HepG2 (cell line): ENCODE data around the gene TLCD3B. TPM values are rescaled to one million over a fixed set of nuclear protein-coding genes. Genes with fewer than 3 reads are reported as not detected.
A peak's percentile ranks its signal among the peaks of the same experiment; 100 is the strongest.

Experiments
- GTF3A ChIP-seq: sonication (generic); formaldehyde crosslinking; conservative IDR thresholded peaks from 2 replicates; pipeline ENCODE4 v1.4.0; 2020; ENCODE audit warnings: mild to moderate bottlenecking, missing genetic modification reagents
- HIC2 ChIP-seq: sonication (generic); formaldehyde crosslinking; IDR thresholded peaks from 2 replicates; pipeline ENCODE4 v1.9.0; 2022; ENCODE audit warnings: low read depth, missing genetic modification reagents
- HNF1B ChIP-seq: sonication (generic); formaldehyde crosslinking; IDR thresholded peaks from 2 replicates; pipeline ENCODE4 v1.5.1; 2020; ENCODE audit warnings: mild to moderate bottlenecking, moderate library complexity, missing genetic modification reagents
- IRF1 ChIP-seq: sonication (generic); formaldehyde crosslinking; IDR thresholded peaks from 2 replicates; pipeline ENCODE4 v1.4.0; 2020; ENCODE audit warnings: low read depth, mild to moderate bottlenecking, missing genetic modification reagents
- KDM5A ChIP-seq: fragments of 200-600 bp; sonication (generic); IDR thresholded peaks from 2 replicates; pipeline ENCODE4 v1.7.0; 2018; ENCODE audit warnings: antibody characterized with exemption, mild to moderate bottlenecking, low read length, borderline replicate concordance
- PHF21A ChIP-seq: sonication (generic); formaldehyde crosslinking; IDR thresholded peaks from 2 replicates; pipeline ENCODE4 v1.5.0; 2020; ENCODE audit warnings: mild to moderate bottlenecking, missing genetic modification reagents
- SAFB2 ChIP-seq: sonication (generic); formaldehyde crosslinking; IDR thresholded peaks from 2 replicates; pipeline ENCODE4 v1.5.1; 2020; ENCODE audit warnings: missing genetic modification reagents, low read depth, mild to moderate bottlenecking, borderline replicate concordance
- SNAPC5 ChIP-seq: sonication (generic); formaldehyde crosslinking; IDR thresholded peaks from 2 replicates; pipeline ENCODE4 v1.8.1; 2023; ENCODE audit warnings: mild to moderate bottlenecking, missing genetic modification reagents, borderline replicate concordance
- SP2 ChIP-seq: sonication (generic); formaldehyde crosslinking; IDR thresholded peaks from 2 replicates; pipeline ENCODE4 v1.5.1; 2020; ENCODE audit warnings: mild to moderate bottlenecking, missing genetic modification reagents
- SPEN ChIP-seq: sonication (generic); formaldehyde crosslinking; IDR thresholded peaks from 2 replicates; pipeline ENCODE4 v1.5.1; 2020; ENCODE audit warnings: low read depth, mild to moderate bottlenecking, missing genetic modification reagents
- YY1 ChIP-seq: IDR thresholded peaks from 2 replicates; pipeline ENCODE4 v1.6.1; 2011; ENCODE audit warnings: low read length, low read depth, moderate library complexity, mild to moderate bottlenecking; ENCODE audit not compliant: insufficient read depth, insufficient replicate concordance
- ZFP91 ChIP-seq: sonication (generic); formaldehyde crosslinking; IDR thresholded peaks from 2 replicates; pipeline ENCODE4 v1.9.0; 2022; ENCODE audit warnings: missing genetic modification reagents, mild to moderate bottlenecking, borderline replicate concordance
- ZFX ChIP-seq: sonication (generic); formaldehyde crosslinking; IDR thresholded peaks from 2 replicates; pipeline ENCODE4 v1.4.0; 2020; ENCODE audit warnings: mild to moderate bottlenecking, low read depth, missing genetic modification reagents, moderate library complexity
- ZNF33B ChIP-seq: sonication (generic); formaldehyde crosslinking; IDR thresholded peaks from 2 replicates; pipeline ENCODE4 v1.5.1; 2020; ENCODE audit warnings: mild to moderate bottlenecking, missing genetic modification reagents
- ZNF34 ChIP-seq: sonication (generic); formaldehyde crosslinking; IDR thresholded peaks from 2 replicates; pipeline ENCODE4 v1.4.0; 2020; ENCODE audit warnings: mild to moderate bottlenecking, missing genetic modification reagents, borderline replicate concordance
- ZNF687 ChIP-seq: sonication (generic); formaldehyde crosslinking; IDR thresholded peaks from 2 replicates; pipeline ENCODE4 v1.5.1; 2020; ENCODE audit warnings: mild to moderate bottlenecking, missing genetic modification reagents, moderate library complexity
- ZNF773 ChIP-seq: sonication (generic); formaldehyde crosslinking; IDR thresholded peaks from 2 replicates; pipeline ENCODE4 v1.4.0; 2020; ENCODE audit warnings: missing genetic modification reagents, borderline replicate concordance
- polyA plus RNA-seq, 8 experiments: library from polyadenylated mRNA; depleted of rRNA in 3 of 8; stranded (reverse) in 7 of 8; unstranded in 1 of 8; fragments of >200 nt; fragmentation: Illumina TruSeq in 4 of 8; extraction: Trizol in 4 of 8; gene quantifications; 2 replicates each; pipeline versions ENCODE4 v1.2.1 to v1.2.3, GENCODE V29; 2011 to 2016; ENCODE audit warnings: low read depth in 4 of 8, missing spikeins in 1 of 8, mixed read lengths in 1 of 8; ENCODE audit not compliant: insufficient read depth in 1 of 8
- total RNA-seq, 5 experiments: library from RNA; depleted of rRNA; stranded (reverse); fragments of >200 nt; fragmentation: Illumina TruSeq; extraction: Trizol; gene quantifications; 2 replicates each; pipeline ENCODE4 v1.2.3, GENCODE V29; 2016; ENCODE audit warnings: low read depth in 1 of 5

TLCD3B gene
- total and polyA plus RNA-seq, 2 of the 13 experiments (the other 11 are each of a cell fraction or from before 2014, with no cell fraction given): not detected

- peak; percentile 48 for TF ChIP-seq KDM5A
- no peak for TF ChIP-seq SNAPC5 (CRISPR knock-in tag)
- 0 out of 2 replicates have a peak, but pooled peaks have one; percentile 11 for TF ChIP-seq ZNF773 (CRISPR knock-in tag)
- no peak for TF ChIP-seq PHF21A (CRISPR knock-in tag)
- 0 out of 2 replicates have a peak, but pooled peaks have one; percentile 37 for TF ChIP-seq IRF1 (CRISPR knock-in tag)
- no peak for TF ChIP-seq HIC2 (CRISPR knock-in tag)
- TF ChIP-seq ZNF687 (CRISPR knock-in tag): peak; percentile 13; the same call in 1 of the 2 replicates
- 0 out of 2 replicates have a peak, but pooled peaks have one; percentile 13 for TF ChIP-seq ZFP91 (CRISPR knock-in tag)
- TF ChIP-seq HNF1B: peak; percentile 52; the same call in 1 of the 2 replicates
- TF ChIP-seq GTF3A (CRISPR knock-in tag): 0 out of 2 replicates have a peak, but pooled peaks have one; percentile 72
- TF ChIP-seq ZFX (CRISPR knock-in tag): 0 out of 2 replicates have a peak, but pooled peaks have one; percentile 22
- TF ChIP-seq SP2 (CRISPR knock-in tag): peak; percentile 23; the same call in 1 of the 2 replicates
- peak; percentile 7; the same call in 1 of the 2 replicates for TF ChIP-seq SAFB2 (CRISPR knock-in tag)
- peak; percentile 1; the same call in 1 of the 2 replicates for TF ChIP-seq SPEN
- TF ChIP-seq ZNF33B (CRISPR knock-in tag): no peak
- TF ChIP-seq YY1: peak; percentile 1
- peak; percentile 44; the same call in 1 of the 2 replicates for TF ChIP-seq ZNF34 (CRISPR knock-in tag)
These were observed 45.3 kb upstream of the TLCD3B start (continued) for GRCh38 chr16:30076276-30076791.
